SIG-M5 (cell line): ENCODE results near the gene AGBL1.
"Not testable (repeated sequence)": the region's sequence is repeated elsewhere in the genome, so short reads cannot be mapped to it uniquely, and the experiment has no call there.

Source experiments
- DNase-seq: peaks from one replicate; lab custom pipeline; 2025; lab: John Stamatoyannopoulos, UW

Gene AGBL1

DNA sequence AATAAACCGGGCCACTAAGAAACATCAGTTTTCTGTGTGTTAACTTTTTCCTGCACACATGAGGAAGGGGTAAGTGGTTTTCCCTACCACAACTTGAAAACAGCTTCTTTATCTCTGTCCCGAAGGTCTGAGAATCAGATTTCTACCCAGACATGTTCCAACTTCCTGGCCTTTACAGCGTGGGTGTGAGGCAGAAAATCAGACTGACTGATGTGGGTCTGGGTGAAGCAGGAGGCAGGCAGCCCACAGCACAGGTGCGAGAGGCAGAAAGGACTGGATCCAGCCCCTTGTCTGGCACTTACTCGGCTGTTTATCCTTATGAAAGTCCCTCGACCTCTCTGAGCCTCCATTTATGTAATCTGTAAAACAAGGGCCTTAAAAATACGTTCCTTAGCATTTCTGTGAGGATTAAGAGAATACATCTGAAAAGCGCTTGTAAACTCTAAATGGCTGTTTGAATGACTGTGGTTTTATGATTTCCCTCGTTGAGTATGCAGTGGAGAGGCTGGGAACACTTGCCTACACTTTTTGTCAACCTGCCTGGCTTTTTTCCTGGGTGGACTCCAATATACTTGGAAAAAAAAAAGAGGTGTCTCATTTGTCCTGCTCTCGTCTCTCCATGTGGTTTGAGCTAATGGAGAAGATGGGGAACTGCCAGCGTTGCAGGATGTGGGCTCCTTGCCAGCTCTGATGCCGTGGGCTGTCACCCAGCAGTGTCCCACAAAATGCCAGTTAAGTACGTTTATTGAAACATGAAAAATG lies 3.1 kb downstream of the AGBL1 start:
- DNase-seq: no peak

DNA sequence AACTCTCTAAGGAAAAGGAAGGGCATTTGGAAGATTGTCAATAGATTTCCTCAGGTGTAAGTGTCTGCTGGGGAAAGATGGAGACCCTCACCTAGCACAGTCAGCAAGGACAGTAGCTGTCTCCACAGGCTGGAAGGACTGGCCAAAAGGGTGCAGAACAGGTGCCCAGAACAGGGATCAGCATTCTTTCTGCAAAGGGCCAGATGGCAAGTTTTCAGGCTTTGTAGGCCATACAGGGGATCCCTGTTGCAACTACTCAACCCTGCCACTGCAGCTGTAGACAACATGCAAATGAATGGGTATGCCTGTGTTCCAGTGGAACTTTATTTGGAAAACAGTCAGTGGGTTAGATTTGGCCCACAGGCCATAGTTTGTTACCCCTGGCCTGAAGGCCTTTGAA lies 8.1 kb downstream of the AGBL1 start:
- DNase-seq: no peak

DNA sequence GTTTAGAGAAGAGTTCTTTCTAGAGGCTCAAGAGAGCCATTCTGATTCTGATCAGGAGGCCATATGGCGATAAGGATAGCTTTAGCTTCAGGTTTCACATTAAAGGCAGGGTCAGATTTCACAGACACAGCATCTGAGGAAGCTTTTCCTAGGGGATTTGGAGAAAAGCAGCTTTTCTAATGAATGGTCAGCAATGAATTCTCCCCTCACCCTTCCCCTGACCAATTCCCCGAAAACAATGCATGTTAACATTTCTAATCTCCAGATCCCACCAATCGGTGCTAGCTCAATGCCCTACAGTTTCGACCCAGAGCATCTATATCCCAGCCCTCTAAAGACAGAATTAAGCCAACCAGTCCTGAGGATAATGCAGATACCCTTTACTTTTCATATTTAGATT lies 9.8 kb downstream of the AGBL1 start:
- DNase-seq: no peak

DNA sequence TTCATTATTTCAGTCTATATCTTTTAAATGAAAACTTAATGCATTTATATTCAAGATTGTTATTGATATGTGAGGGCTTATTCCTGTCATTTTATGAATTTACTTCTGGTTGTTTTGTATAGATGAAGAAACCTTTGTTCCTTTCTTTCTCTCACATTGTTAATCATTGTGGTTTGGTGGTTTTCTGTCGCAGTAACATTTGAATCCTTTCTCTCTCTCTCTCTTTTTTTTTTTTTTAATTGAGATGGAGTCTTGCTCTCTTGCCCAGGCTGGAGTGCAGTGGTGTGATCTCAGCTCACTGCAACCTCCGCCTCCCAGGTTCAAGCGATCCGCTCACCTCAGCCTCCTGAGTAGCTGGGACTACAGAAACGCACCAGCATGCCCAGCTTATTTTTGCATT lies 22.1 kb downstream of the AGBL1 start:
- DNase-seq: no peak

DNA sequence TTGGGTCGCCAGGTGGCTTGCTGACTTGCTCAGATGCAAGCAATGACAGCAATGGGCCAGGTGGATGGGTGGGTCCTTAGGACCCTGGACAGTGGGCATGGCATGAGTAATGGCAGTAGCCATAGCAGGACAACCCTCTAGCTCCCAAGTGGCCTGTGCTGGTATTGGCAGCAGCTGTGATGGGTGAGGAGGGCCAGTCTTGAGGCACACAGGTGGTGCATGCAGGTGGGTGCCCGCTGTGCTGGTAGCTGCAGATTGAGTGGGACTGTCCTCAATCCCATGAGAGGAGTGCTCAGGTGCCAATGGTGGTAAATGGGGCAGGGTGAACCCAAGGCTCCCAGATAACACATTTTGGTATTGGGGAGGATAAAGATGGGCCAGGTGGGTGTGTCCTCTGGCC lies 24.2 kb downstream of the AGBL1 start:
- DNase-seq: no peak

DNA sequence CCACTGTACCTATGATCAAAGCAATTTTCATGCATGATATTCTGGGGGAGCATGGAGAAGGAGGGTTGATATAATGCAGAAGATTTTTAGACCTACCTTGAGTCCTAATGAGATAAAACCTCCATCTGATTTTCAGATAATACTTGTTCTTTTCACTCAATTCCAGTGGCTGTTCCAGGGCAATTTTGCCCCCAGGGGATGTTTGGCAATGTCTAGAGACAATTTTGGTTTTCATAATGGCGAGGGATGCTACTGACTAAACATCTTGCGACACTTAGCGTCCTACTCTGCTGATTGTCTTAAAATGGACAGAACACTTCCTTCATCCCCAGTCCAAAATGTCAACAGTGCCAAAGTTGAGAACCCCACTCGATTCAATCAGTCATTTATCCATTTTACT lies 26.6 kb downstream of the AGBL1 start:
- no peak for DNase-seq

DNA sequence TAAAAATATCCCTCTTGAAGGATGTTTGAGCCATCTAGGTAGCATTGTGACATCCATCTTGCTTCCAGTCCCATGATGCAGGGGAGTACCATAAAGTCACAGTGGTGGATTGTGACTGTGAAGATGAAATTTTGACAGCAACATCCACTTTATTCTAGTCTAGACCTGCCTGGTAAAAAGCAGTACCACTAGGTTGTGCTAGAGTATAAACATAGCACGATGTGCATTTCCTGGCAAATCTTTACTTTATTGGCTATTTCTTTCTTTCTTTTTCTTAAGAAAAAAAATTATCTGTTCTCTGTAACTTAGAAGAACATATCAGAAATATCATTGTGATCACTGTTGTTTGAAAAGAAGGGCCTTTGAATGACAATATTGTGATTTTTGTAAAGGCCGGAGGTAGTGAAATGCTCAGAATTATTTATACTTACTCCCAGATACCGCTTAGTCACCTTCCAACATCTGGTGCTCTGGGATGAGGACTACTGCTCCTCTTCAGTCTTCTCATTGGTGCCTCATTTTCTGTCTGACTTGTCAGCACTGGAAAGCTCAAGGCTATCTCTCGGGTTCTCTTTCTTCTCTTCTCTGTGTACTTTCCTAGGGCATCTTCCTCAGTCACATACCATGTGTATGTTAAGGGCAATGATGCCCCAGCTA lies 35.6 kb downstream of the AGBL1 start:
- DNase-seq: no peak

DNA sequence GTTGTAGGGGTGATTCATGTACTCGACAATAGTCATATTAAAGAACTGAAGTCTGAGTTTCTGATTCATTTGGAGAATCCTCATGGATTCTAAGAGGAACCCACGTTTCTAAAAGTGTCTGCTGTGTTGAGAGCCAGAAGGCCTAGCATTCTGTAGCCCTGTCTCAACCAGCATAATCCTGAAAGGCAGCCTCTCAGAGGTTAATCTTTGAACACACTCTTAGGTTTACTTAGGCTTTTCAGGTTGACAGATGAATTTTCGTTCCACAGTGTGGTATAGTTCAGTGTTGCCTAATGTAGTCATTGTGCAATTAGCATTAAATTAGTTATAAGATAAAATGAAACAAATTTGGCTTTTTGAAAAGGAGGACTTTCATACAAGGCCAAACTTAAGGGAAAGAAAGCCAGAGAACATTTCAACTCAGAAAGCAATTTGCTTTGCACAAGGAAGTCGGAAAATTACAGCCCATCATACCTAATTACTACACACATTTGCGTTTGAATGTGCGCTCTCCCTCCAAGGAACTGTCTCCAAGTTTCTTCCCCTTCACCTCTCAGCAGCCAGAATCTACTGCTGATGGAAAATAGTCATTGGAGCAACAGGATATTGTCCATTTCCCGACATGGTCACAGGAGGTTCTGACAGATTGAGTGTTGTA lies 42.0 kb downstream of the AGBL1 start:
- DNase-seq: no peak

DNA sequence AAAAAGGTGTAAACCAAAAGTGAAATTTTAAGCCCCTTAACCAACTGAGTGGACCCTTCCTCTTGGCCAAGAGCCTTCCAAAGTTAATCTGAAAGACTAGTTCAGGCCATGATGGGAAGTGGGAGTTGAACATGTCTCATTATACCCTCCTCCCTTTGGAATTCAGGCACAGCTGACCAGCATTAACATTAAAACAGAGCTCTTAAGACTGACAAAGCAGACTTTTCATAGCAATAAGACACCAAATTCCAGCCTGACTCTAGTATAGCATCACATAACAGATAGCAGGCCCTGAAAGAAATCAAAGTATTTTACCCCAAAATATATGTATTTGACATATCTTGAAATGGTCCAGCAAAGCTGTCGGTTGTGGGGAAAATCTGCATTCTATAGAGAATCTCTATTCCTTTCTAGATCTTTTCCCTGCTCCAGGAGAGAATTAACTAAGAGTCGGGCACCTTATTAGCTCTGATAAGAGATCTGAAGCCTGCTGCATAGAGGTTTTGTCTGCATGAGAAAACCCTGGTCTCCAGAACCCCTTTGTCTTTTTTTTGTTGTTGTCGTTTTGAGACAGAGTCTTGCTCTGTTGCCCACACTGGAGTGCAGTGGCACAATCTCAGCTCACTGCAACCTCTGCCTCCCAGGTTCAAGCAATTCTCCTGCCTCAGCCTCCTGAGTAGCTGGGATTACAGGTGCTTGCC lies 43.2 kb downstream of the AGBL1 start:
- DNase-seq: not testable (repeated sequence)

DNA sequence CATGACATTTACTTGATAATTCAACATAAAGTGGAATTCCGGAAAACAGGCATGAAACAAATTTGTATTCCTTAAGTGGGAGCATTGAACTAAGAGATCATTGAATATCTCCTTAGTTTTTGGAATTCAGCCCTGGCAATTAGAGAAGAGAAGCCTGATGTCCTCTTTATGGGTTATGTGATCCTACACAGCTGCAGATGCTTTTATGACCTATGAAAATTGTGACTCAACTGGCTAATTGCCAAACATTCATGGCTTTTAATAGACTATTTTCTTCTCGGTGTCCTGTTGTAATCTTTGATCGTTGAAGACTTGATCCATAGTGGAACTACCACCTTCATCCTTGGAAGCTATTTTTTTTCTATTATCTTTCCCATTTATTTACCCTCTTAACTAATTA lies 46.1 kb downstream of the AGBL1 start:
- DNase-seq: no peak

DNA sequence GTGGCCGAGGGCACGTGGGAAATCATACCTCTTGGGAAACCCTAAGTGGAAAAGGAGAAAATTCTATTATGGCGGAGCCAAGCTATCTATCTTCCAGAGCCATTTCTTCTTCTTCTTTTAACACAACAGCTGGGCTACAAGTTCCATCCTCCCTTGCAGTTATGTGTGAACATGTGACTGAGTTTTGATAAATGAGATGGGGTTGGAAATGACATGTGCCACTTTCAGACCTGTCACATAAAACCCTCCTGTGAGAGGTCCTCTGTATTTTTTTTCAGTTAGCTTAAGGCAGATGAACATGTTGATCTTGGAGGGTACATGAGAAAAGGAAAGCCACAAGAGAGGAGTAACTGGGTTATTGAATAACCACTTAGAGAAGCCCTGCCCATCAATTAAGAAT lies 47.9 kb downstream of the AGBL1 start:
- no peak for DNase-seq

DNA sequence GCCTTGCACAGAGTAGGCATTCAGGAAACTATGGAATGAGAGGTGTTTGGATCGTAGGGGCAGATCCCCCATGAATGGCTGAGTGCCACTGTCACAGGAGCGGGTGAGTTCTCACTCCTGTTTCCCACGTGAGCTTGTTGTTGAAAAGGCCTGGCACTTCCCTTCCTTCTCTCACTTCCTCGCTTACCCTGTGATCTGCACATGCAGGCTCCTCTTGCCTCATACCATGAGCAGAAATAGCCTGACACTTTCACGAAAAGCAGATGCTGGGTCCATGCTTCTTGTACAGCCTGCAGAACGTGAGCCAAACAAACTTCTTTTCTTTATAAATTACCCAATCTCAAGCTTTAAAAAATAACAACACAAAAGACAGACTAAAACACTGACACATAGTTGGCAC lies 55.4 kb downstream of the AGBL1 start:
- DNase-seq: no peak

DNA sequence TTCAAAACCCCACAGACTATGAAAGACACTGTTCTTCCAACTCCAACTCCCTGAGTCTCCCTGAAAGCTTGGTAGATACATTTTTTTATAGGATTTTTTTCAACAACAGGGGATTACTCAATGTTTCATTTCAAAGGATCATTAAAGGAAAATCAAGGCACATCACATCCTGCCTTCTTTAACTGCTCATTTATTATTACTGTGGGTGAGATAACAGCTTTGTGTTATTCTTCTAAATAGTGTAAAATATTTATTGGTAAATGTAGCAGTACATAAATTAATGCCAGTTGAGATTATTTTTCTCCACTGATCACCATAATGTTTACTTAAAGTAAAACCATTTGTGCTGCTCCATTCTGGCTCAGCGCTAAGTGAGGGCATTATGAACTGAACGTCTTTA lies 57.2 kb downstream of the AGBL1 start:
- DNase-seq: no peak

DNA sequence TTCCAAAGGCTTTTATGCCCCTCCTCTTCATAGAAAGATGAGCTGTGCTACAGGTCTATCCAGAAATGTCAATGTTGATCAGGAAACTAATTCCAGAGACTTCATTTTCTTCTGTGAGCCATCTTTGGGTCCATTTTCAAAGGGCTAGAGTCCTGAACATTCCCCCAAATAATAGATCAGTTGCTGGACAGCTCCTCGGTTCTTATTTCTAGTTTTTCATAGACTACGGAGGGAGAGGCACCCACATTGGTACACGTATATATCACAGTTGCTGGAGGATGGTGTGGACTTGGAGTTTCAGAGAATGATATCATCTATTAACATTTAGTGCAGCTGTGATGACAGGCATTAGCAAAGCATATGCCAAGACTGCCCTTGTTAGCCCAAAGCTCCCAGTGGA lies 59.1 kb downstream of the AGBL1 start:
- DNase-seq: no peak

DNA sequence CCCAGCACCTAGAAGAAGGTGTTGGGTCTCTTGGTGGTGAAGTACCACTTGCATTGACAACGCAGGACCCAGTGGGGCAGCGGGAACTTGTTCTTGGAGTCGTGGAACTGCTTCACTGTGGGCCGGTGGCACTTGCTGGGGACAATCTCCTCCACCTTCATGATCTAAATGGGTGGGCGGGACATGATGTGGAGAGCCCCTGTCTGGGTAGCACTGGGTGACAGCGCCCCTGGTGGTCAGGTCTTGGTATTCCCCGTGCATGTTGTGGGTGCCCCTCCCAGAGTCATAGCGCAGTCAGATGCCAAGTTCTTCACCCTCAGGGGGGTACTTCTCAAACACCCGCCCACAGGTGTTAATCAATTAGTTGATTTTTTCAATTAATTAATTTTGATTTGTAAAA lies 60.2 kb downstream of the AGBL1 start:
- no peak for DNase-seq

DNA sequence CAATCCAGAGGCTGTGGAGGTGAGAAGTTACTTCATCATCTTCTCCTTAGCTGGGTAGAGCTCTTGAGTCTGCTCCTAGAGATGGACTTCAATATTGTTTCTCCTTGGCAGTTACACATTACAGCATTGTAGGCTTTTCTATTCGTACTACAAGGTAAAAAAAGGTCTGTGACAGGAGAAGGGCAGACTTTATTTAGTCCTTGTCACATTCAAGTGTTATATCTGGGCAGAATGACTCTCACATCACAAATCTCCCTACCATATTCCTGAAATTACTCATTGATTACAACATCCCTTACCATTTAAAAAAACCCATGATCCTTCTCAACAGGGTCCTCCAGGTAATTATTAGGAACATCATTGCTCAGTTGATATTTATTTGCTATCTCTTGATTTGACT lies 75.0 kb downstream of the AGBL1 start:
- DNase-seq: no peak

DNA sequence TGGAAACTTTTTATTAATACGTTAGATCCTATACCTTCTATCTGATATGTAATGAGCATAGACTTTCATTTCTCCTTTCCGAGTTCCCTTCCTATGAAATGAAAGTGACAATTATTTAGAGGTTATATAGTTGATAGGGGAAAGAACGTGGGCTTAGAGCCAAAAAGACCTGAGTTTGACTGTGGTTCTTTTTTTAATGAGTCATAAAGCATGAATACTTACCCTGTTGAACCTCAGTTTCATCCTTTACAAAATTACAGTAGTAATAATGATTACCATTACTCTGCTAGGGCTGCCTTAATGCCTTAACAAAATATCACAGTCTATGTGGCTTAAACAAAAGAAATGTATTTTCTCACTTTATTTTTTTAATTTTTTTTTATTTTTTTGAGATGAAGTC lies 75.9 kb downstream of the AGBL1 start:
- DNase-seq: no peak

DNA sequence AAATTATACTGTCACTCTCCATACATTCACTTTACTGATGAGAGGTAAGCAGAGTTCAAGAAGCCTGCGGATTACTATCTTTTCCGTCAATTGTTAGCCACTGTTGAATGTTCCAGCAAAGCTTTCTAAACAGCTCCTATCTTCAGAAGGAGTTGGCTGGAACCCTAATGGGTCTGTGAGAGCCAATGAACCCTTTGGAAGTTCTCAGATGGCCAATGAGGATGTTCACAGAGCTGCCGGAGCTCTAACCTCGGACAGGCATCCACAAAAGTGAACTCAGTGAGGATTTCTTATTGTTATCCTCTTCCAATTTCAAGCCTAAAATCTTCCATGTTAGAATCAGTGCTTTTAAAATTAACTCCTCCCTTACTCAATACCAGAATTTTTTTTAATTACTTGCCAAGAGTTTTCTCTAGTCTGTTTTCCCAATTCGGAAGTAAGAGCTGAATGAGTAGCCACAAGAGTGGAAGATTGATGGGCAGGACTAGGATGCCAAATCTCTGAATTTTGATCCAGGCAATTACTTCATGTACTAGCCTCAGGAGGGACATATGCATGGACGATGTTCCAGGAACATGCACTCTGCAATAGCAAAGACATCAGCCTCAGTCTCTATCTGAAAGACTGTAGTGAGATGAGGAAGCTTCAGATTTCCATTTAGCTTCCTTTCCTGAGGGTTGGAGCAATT lies 78.1 kb downstream of the AGBL1 start:
- DNase-seq: no peak

DNA sequence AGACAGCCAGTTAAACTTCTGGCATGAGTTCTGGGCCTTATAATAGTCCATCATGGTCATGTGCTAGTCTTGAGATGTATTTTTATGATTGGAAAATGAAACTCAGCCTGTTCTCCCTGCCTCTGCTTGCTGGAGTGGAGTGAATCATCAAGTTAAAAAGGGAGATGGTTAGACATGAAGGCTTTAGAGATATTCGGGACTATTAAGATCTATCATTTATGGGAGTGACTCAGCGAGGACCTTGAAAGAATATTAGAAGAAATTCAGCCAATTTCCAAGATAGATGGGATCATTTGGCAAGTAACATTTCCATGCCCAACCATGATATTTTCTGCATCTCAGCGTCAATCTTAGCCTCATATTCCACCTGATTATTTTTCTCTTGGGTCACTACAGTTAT lies 79.8 kb downstream of the AGBL1 start:
- no peak for DNase-seq

DNA sequence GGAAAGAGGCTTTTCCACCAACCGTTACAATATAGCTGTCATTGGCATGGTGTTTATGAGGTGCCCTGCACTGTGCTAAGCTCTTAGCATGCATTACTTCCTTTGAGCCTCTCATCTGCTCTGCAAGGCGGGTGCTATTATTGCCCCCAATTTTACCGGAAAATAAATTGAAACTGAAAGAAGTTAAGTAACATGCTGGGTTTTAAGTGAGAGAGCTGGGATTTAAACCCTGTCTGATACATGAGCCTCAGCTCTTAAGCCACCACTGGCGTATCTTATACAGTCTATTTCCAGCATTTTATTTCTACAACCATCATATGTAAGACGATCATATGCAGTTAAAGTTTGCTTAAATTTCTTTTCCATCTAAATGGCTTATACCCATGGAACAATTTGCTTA lies 81.6 kb downstream of the AGBL1 start:
- DNase-seq: no peak

DNA sequence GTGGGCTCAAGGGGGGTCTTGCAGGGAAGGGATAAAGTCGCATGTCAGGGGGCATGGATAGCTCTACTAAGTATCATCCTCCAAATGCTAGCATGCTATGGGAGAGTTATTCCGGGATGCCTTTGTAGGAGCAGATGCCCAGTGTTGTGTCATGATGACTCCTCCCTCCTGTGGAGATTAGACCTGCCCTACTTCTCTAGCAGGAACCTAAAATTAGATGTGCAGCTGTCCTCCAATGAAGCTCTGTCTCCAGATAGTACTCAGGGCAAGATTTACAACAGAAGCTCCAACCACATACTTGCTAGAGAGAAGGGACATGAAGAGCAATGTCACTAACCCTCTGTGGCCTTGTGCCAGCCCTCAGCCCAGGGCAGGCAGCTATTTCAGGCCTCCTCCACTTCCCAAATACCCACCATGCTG lies 82.5 kb downstream of the AGBL1 start:
- DNase-seq: no peak

DNA sequence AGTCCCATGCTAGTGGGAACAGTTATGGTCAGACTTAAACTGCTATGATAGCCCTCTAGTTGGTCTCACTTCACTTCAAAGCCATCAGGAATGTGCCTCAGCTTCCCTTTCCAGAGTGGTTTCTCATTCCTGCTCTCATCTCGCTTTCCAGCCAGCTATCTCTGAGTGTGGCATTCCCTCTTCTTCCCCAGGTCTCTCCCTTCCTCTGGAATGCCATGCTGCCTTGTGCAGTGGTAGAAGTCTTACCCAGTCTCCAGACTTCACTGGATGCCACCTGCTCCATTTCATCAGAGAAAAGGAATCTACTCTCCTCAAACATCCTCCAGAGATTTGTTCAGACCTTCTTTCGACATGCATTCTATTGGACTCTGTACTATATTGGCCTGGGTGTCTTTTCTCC lies 83.0 kb downstream of the AGBL1 start:
- DNase-seq: no peak
